ENCODE measurements around the gene MED19.
A peak's percentile ranks its signal among the peaks of the same experiment; 100 is the strongest.

MED19 gene

DNA sequence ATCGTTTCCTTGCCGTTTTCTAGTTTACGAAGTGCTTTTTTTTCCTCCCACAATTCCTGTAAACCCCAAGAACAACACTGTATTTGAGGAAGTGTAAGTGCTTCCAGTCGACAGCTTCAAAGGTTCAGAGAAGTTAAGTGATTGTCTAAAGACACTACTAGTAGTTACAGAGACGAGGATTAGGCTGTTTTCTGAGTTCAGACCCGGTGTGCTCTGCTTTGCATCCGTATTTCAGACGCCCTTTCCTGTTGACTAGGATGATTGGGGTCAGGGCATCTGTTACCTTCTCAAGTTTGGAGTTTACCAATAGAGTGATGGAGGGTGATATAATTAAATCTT is 54.0 kb downstream of the MED19 start:
- TF ChIP-seq TAF1 (IDR thresholded peaks at IDR 0.05; ENCODE audit: borderline replicate concordance, insufficient read depth, low read length): no peak
- TF ChIP-seq FOXP2 (optimal IDR thresholded peaks at IDR 0.05; ENCODE audit: borderline replicate concordance, extremely low read depth, extremely low read length, insufficient read depth): no peak
- TF ChIP-seq, protein P1, sequence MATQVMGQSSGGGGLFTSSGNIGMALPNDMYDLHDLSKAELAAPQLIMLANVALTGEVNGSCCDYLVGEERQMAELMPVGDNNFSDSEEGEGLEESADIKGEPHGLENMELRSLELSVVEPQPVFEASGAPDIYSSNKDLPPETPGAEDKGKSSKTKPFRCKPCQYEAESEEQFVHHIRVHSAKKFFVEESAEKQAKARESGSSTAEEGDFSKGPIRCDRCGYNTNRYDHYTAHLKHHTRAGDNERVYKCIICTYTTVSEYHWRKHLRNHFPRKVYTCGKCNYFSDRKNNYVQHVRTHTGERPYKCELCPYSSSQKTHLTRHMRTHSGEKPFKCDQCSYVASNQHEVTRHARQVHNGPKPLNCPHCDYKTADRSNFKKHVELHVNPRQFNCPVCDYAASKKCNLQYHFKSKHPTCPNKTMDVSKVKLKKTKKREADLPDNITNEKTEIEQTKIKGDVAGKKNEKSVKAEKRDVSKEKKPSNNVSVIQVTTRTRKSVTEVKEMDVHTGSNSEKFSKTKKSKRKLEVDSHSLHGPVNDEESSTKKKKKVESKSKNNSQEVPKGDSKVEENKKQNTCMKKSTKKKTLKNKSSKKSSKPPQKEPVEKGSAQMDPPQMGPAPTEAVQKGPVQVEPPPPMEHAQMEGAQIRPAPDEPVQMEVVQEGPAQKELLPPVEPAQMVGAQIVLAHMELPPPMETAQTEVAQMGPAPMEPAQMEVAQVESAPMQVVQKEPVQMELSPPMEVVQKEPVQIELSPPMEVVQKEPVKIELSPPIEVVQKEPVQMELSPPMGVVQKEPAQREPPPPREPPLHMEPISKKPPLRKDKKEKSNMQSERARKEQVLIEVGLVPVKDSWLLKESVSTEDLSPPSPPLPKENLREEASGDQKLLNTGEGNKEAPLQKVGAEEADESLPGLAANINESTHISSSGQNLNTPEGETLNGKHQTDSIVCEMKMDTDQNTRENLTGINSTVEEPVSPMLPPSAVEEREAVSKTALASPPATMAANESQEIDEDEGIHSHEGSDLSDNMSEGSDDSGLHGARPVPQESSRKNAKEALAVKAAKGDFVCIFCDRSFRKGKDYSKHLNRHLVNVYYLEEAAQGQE (IDR thresholded peaks at IDR 0.05; ENCODE audit: insufficient read depth in 1 of 2, low read depth in 2 of 2, low read length in 2 of 2): no peak
- TF ChIP-seq POLR2AphosphoS5 (IDR thresholded peaks at IDR 0.05; ENCODE audit: low read depth, low read length): no peak
- no peak for TF ChIP-seq SIN3A (IDR thresholded peaks at IDR 0.05; ENCODE audit: borderline replicate concordance, insufficient read depth, low read length)

DNA sequence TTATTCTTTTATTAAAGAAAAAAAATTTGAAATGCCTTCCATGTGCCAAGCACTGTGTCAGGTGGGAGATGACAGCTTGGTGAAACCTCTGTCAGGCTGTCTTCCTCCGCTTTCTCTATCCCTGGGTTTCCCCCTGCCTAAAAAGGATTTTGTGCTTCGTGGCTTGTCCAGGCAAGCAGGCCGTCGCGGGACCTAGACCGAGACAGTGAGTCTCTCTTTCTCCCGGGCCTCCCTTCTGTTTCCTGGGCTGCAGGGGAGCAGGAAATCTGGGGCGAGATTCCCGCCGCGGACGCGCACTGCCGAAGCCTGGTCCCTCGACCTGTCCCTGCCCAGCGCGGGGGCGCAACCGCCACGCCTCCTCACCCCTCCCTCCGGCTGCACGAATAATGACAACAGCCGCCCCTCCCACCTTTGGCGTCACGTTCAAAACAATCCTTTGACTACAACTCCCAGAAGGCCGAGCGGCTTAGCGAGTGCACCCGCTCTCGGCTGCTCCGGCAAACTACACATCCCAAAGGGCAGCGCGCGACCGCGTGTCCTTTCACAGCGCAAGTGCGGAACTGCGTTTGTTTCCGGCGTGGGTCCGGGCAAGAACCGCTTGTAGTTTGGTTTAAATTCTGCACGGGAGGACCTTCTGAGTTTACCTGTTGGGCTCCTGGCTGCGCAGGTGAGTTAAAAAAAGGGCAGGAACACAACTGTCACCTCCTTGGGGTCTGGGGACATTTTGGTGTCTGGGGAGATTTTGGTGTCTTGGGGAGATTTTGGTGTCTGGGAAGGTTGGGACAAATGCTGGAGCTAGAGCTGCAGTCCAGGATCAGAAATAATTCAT is 54.6 kb downstream of the MED19 start, which contains the start of gene CLP1:
CLP1 (plus strand) TSS at position 569 of the 829 bp plus-strand sequence. CDS start 1,715 bp downstream, outside the sequence.
- TF ChIP-seq SIN3A (IDR thresholded peaks at IDR 0.05; ENCODE audit: borderline replicate concordance, insufficient read depth, low read length): peak; percentile 89; the same call in 1 of the 2 replicates
- TF ChIP-seq, protein P1 (IDR thresholded peaks at IDR 0.05; ENCODE audit: insufficient read depth in 1 of 2, low read depth in 2 of 2, low read length in 2 of 2): 0 out of 4 replicates have a peak, but pooled peaks of 1 of the 2 experiments have one; percentile 14
- peak; percentile 98 for TF ChIP-seq FOXP2 (optimal IDR thresholded peaks at IDR 0.05; ENCODE audit: borderline replicate concordance, extremely low read depth, extremely low read length, insufficient read depth)
- peak; percentile 84 for TF ChIP-seq POLR2AphosphoS5 (IDR thresholded peaks at IDR 0.05; ENCODE audit: low read depth, low read length)
- TF ChIP-seq TAF1 (IDR thresholded peaks at IDR 0.05; ENCODE audit: borderline replicate concordance, insufficient read depth, low read length): peak; percentile 74; the same call in 1 of the 2 replicates

DNA sequence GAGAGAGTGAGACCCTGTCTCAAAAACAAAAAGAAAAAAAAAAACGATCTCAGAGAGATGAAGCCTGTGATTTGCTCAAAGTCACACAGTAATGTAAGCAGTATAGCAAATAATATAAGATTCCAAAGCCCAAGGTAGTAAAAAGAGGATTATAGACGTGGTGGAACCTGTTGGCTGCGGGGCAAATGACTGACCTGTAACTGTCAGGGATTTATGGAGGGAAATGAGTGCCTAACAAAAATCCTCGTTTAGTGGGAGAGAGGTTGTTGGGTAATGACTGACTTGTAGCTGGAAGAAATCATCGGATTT is 55.2 kb downstream of the MED19 start:
- no peak for TF ChIP-seq TAF1 (IDR thresholded peaks at IDR 0.05; ENCODE audit: borderline replicate concordance, insufficient read depth, low read length)
- TF ChIP-seq, protein P1 (IDR thresholded peaks at IDR 0.05; ENCODE audit: insufficient read depth in 1 of 2, low read depth in 2 of 2, low read length in 2 of 2): no peak
- TF ChIP-seq FOXP2 (optimal IDR thresholded peaks at IDR 0.05; ENCODE audit: borderline replicate concordance, extremely low read depth, extremely low read length, insufficient read depth): no peak
- TF ChIP-seq SIN3A (IDR thresholded peaks at IDR 0.05; ENCODE audit: borderline replicate concordance, insufficient read depth, low read length): no peak
- TF ChIP-seq POLR2AphosphoS5 (IDR thresholded peaks at IDR 0.05; ENCODE audit: low read depth, low read length): no peak
